Ishikawa (cell line): ENCODE data around the gene NTM.

Experiments
- CEBPB ChIP-seq: IDR thresholded peaks from 2 replicates; pipeline ENCODE4 v1.6.1; 2012
- CREB1 ChIP-seq: IDR thresholded peaks from 2 replicates; pipeline ENCODE4 v1.6.1; 2012; ENCODE audit warnings: low read depth
- EGR1 ChIP-seq: IDR thresholded peaks from 2 replicates; pipeline ENCODE4 v1.6.1; 2012
- EP300 ChIP-seq: IDR thresholded peaks from 2 replicates; pipeline ENCODE4 v1.6.1; 2012; ENCODE audit warnings: borderline replicate concordance
- FOXM1 ChIP-seq: IDR thresholded peaks from 2 replicates; pipeline ENCODE4 v1.6.1; 2012; ENCODE audit warnings: low read depth, borderline replicate concordance
- MAX ChIP-seq: IDR thresholded peaks from 2 replicates; pipeline ENCODE4 v1.6.1; 2012
- NFIC ChIP-seq: IDR thresholded peaks from 2 replicates; pipeline ENCODE4 v1.6.1; 2012
- RAD21 ChIP-seq: IDR thresholded peaks from 2 replicates; pipeline ENCODE4 v1.6.1; 2012; ENCODE audit warnings: low read depth
- REST ChIP-seq: IDR thresholded peaks from 2 replicates; pipeline ENCODE4 v1.6.1; 2012; ENCODE audit warnings: low read depth, mild to moderate bottlenecking
- TAF1 ChIP-seq: IDR thresholded peaks from 2 replicates; pipeline ENCODE4 v1.6.1; 2012; ENCODE audit warnings: low read depth, mild to moderate bottlenecking
- TCF12 ChIP-seq: IDR thresholded peaks from 2 replicates; pipeline ENCODE4 v1.6.1; 2012; ENCODE audit warnings: low read depth
- TEAD4 ChIP-seq: IDR thresholded peaks from 2 replicates; pipeline ENCODE4 v1.6.1; 2012
- USF1 ChIP-seq: IDR thresholded peaks from 2 replicates; pipeline ENCODE4 v1.6.1; 2012
- YY1 ChIP-seq: IDR thresholded peaks from 2 replicates; pipeline ENCODE4 v1.6.1; 2012; ENCODE audit warnings: low read depth
- ZBTB7A ChIP-seq: IDR thresholded peaks from 2 replicates; pipeline ENCODE4 v1.6.1; 2012; ENCODE audit warnings: low read depth

Gene NTM

GRCh38 chr11:132043714-132044113, 673.3 kb downstream of the NTM start:
- no peak for TF ChIP-seq ZBTB7A

- TF ChIP-seq YY1 (no peak), EP300 (no peak), NFIC (no peak), TAF1 (no peak), MAX (no peak), ZBTB7A (no peak), CREB1 (no peak), TCF12 (no peak), USF1 (no peak), EGR1 (no peak), CEBPB (no peak), REST (no peak), FOXM1 (no peak), TEAD4 (no peak), RAD21 (no peak)
Observed at GRCh38 chr11:132045107-132045506, 674.7 kb downstream of the NTM start.

- TF ChIP-seq FOXM1: no peak
- TF ChIP-seq ZBTB7A: no peak
- TF ChIP-seq TCF12: no peak
- no peak for TF ChIP-seq EGR1
- no peak for TF ChIP-seq NFIC
- TF ChIP-seq RAD21: no peak
- no peak for TF ChIP-seq CEBPB
- TF ChIP-seq CREB1: no peak
- TF ChIP-seq USF1: no peak
- TF ChIP-seq YY1: no peak
- no peak for TF ChIP-seq EP300
- TF ChIP-seq TAF1: no peak
- no peak for TF ChIP-seq MAX
- TF ChIP-seq TEAD4: no peak
- no peak for TF ChIP-seq REST
Observed at GRCh38 chr11:132046288-132046865, 676.0 kb downstream of the NTM start.

GRCh38 chr11:132047167-132047566, 676.8 kb downstream of the NTM start:
- no peak for TF ChIP-seq EGR1
- no peak for TF ChIP-seq REST
- no peak for TF ChIP-seq ZBTB7A
- no peak for TF ChIP-seq EP300
- no peak for TF ChIP-seq TAF1
- no peak for TF ChIP-seq MAX
- TF ChIP-seq USF1: no peak
- no peak for TF ChIP-seq CREB1
- TF ChIP-seq TEAD4: no peak
- TF ChIP-seq YY1: no peak
